ENCODE results near the gene SKOR1.

Gene SKOR1

GRCh38 chr15:67794832-67795574 is 30.3 kb upstream of the SKOR1 start:
- DNase-seq (ENCODE audit: low read depth in 2 of 2) = no peak

GRCh38 chr15:67796196-67797127 is 28.8 kb upstream of the SKOR1 start:
- DNase-seq (ENCODE audit: low read depth in 2 of 2) = no peak

- no peak for DNase-seq (ENCODE audit: low read depth in 2 of 2)
Measured at GRCh38 chr15:67799801-67800205, 25.5 kb upstream of the SKOR1 start.

GRCh38 chr15:67801142-67801541 is 24.2 kb upstream of the SKOR1 start:
- DNase-seq (ENCODE audit: low read depth in 2 of 2) = no peak

- no peak for DNase-seq (ENCODE audit: low read depth in 2 of 2)
Measured at GRCh38 chr15:67801926-67802914, 23.1 kb upstream of the SKOR1 start.

GRCh38 chr15:67803299-67803698 is 22.0 kb upstream of the SKOR1 start:
- no peak for DNase-seq (ENCODE audit: low read depth in 2 of 2)

- DNase-seq (ENCODE audit: low read depth in 2 of 2) = no peak
Measured at GRCh38 chr15:67803996-67804843, 21.1 kb upstream of the SKOR1 start.

GRCh38 chr15:67805008-67805665 is 20.2 kb upstream of the SKOR1 start:
- no peak for DNase-seq (ENCODE audit: low read depth in 2 of 2)

- no peak for DNase-seq (ENCODE audit: low read depth in 2 of 2)
Measured at GRCh38 chr15:67805666-67806516, 19.4 kb upstream of the SKOR1 start.

GRCh38 chr15:67806536-67806935 is 18.8 kb upstream of the SKOR1 start:
- DNase-seq (ENCODE audit: low read depth in 2 of 2) = no peak

GRCh38 chr15:67807141-67807540 is 18.2 kb upstream of the SKOR1 start:
- DNase-seq (ENCODE audit: low read depth in 2 of 2) = no peak

- DNase-seq (ENCODE audit: low read depth in 2 of 2) = no peak
Measured at GRCh38 chr15:67807836-67808235, 17.5 kb upstream of the SKOR1 start.

GRCh38 chr15:67808821-67809220 is 16.5 kb upstream of the SKOR1 start:
- no peak for DNase-seq (ENCODE audit: low read depth in 2 of 2)

- no peak for DNase-seq (ENCODE audit: low read depth in 2 of 2)
Measured at GRCh38 chr15:67809441-67809840, 15.9 kb upstream of the SKOR1 start.

GRCh38 chr15:67809866-67810265 is 15.4 kb upstream of the SKOR1 start:
- no peak for DNase-seq (ENCODE audit: low read depth in 2 of 2)

- DNase-seq (ENCODE audit: low read depth in 2 of 2) = no peak
Measured at GRCh38 chr15:67812241-67812644, 13.1 kb upstream of the SKOR1 start.

- DNase-seq (ENCODE audit: low read depth in 2 of 2) = no peak
Measured at GRCh38 chr15:67813104-67813634, 12.1 kb upstream of the SKOR1 start.

- DNase-seq (ENCODE audit: low read depth in 2 of 2) = no peak
Measured at GRCh38 chr15:67815036-67815592, 10.2 kb upstream of the SKOR1 start.

- no peak for DNase-seq (ENCODE audit: low read depth in 2 of 2)
Measured at GRCh38 chr15:67816668-67817067, 8.6 kb upstream of the SKOR1 start.
